Activated CD8-positive, alpha-beta memory T cell treated with anti-CD3 and anti-CD28 coated beads, Interleukin-2, amount 10 ng/mL, durations not matched to agents 7 days and 5 days (primary cell): Measurements from ENCODE around the gene IRF2BPL. TPM values are rescaled to one million over a fixed set of nuclear protein-coding genes. Genes with fewer than 3 reads are reported as not detected.
A peak's percentile ranks its signal among the peaks of the same experiment; 100 is the strongest.

Experiments used
- ATAC-seq: fragments of 150-1000 bp; cut with Tn5 transposase; one replicate; pipeline ENCODE4 v1.10.0; 2021; ENCODE audit warnings: moderate library complexity
- CTCF ChIA-PET: fragments of 350-600 bp; sonication (Branson Sonifier 250); formaldehyde crosslinking; loops from one replicate; lab custom pipeline; 2021; ENCODE audit warnings: antibody characterized with exemption; lab: Charles Lee
- DNase-seq: peaks from one replicate; pipeline ENCODE4 v3.0.0-alpha.2; 2020
- H3K27ac Mint-ChIP-seq: one replicate; pipeline ENCODE4 v1.8.0; 2021; ENCODE audit warnings: mild to moderate bottlenecking, mixed read lengths
- H3K27me3 Mint-ChIP-seq: one replicate; pipeline ENCODE4 v1.8.0; 2021; ENCODE audit warnings: mixed read lengths
- H3K36me3 Mint-ChIP-seq: one replicate; pipeline ENCODE4 v1.8.0; 2021; ENCODE audit warnings: mild to moderate bottlenecking, mixed read lengths
- H3K4me1 Mint-ChIP-seq: one replicate; pipeline ENCODE4 v1.8.0; 2021; ENCODE audit warnings: mixed read lengths
- H3K4me3 Mint-ChIP-seq: one replicate; pipeline ENCODE4 v1.8.0; 2021; ENCODE audit warnings: mild to moderate bottlenecking, moderate library complexity, mixed read lengths
- H3K9me3 Mint-ChIP-seq: one replicate; pipeline ENCODE4 v1.8.0; 2022; ENCODE audit warnings: low read depth, mixed read lengths
- total RNA-seq, 2 experiments: library from RNA; stranded (reverse); gene quantifications; one replicate each; pipeline ENCODE4 v1.2.3, GENCODE V29; 2021

Gene IRF2BPL
- total RNA-seq, 2 experiments from 2014 or later, result 19.7 to 24.9 TPM

DNA sequence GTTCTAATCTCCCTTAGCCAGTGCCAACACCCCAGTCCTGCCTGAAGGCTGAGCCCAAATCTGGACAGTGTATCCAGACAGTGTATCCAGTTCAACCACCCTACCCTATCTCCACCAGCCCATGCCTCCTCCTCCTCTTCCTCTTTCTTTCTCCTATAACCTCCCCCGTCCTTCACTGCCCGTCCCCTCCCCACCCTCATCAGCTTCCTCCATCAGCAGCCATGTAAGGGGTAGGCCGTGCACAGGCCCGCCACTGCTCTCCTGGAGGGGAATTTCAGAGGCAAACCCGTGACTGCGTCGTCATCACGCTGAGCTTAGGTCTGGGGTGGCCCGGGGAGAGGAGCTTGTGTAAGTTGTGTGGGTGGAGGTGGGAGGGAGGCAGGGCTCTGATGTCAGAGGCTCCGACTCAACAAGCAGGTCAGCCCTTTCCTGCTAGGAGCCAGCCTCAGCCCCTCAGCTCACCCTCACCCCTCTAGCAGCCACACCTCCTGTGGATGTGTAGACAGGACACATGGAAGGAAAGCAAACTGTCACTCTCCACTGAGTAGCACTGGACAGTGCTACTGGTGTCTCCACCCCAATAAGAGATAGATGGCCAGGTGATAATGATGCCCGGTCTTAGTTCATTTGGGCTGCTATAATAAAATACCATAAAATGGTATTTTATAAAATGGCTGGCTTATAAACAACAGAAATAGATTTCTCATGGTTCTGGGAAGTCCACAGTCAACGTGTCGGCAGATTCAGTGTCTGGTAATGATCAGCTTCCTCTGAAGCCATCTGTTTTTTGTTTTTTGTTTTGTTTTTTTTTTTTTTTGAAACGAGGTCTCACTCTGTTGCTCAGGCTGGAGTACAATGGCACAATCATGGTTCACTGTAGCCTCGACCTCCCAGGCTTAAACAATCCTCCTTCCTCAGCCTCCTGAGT is 50.5 kb downstream of the IRF2BPL start:
- CTCF ChIA-PET, result interaction anchor here (0.5 to 2.7 kb wide), 7 partner anchors 9 to 106 kb away, joined by 3 to 15 read pairs (median 3); no protein-coding TSS in a partner anchor
- H3K4me3 Mint-ChIP-seq, result no peak overlapping the region
- H3K9me3 Mint-ChIP-seq, result peaks cover 11% of the 10 kb centered on the region

DNA sequence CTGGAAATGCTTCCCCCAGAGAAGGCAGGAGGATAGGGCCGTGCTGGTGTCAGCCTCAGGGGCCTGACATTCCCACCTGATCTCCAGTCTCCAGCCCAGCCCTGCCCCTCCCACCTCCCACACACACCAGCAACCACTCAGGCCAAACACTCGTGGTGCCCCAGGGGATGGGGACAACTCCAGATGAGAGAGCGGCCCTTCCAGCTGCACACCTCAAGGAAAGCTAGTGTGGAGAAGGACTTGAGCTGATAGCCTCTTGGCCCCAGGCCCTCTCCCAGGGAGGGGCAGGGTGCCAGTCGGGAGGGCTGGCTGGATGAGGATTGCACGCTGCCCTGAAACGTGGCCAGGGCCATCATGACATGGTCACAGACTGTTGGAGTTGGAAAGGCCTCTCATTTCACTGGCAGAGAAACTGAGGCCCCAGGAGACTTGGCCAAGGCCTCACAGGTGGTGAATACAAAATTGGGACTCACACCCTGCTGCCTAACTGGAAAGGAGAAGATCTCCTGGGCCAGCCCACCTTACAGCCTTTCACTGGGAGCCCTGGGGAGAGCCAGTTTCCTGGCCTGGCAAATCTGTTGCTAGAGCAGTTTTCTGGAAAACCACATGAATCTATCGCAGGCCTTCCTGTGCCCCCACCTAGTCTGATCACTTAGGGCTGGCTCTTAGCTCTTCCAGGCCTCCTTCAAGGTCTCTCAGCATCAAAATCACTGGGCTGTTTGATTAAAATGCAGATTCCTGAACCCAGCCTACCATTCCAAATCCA is 52.1 kb downstream of the IRF2BPL start:
- peaks cover 5% of the 10 kb centered on the region for H3K9me3 Mint-ChIP-seq
- no peak overlapping the region for H3K27ac Mint-ChIP-seq
- no peak for ATAC-seq
- H3K36me3 Mint-ChIP-seq, result no peaks in the 10 kb centered on the region
- CTCF ChIA-PET, result interaction anchor here (0.6 to 2.7 kb wide), 4 partner anchors 15 to 84 kb away, joined by 3 to 15 read pairs (median 8); no protein-coding TSS in a partner anchor
- no peak overlapping the region for H3K4me3 Mint-ChIP-seq
- peaks cover 15% of the 10 kb centered on the region for H3K4me1 Mint-ChIP-seq
- peaks cover under 1% of the 10 kb centered on the region for H3K27me3 Mint-ChIP-seq
- no peak for DNase-seq

More for the DNA sequence above, 50.5 kb downstream of the IRF2BPL start:
- Mint-ChIP-seq H3K36me3 (peaks cover 3% of the 10 kb centered on the region), H3K27me3 (peaks cover 4% of the 10 kb centered on the region), H3K27ac (peak overlapping the region; percentile 77), H3K4me1 (peaks cover 15% of the 10 kb centered on the region)
- ATAC-seq, result peak; percentile 94
- DNase-seq, result peak; percentile 85

DNA sequence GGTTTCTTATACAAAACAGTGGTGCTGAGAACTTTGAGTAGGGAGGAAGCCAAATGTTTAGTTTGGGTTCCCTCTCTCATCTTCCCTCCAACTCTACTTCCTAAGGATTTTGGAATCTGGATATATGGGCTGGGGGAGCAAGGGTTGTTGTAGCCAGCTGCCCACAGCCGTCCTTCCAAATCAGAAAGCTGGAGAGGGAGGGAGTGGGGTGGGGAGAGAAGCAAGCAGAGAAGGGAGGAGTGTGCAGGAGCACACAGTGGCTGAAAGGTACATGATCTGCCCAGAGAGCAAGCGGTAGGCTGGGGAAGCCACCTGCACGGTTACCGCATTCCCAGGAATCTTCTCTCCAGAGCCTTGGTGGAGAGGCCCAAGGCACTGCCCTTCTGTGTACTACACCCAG is 52.7 kb downstream of the IRF2BPL start:
- DNase-seq (no peak), ATAC-seq (no peak)
- Mint-ChIP-seq H3K4me1 (peaks cover 15% of the 10 kb centered on the region), H3K27ac (no peak overlapping the region), H3K36me3 (no peaks in the 10 kb centered on the region), H3K9me3 (no peaks in the 10 kb centered on the region), H3K4me3 (no peak overlapping the region), H3K27me3 (no peaks in the 10 kb centered on the region)
- CTCF ChIA-PET, result interaction anchor here (1.6 kb wide), 1 partner anchor 20 kb away, joined by 4 read pairs; no protein-coding TSS in a partner anchor

DNA sequence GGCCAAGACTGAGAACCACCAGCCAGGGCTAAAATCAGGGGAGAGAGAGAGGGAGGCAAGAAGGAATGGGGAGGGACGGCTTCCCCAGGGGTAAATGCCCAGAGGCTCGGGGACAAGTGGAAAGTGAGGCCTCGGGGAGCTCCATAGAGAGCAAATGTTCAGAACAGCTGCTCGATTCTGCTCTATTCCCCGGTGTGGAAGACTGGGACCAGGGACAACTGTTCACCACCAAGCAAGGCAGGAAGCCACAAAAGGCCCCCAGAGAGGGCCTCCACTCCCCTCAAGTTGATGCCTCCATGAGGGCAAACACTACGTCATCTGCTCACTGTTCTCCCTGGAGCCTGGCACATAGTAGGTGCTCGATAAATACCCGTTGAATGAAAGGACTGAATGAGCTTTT is 53.5 kb downstream of the IRF2BPL start:
- ATAC-seq (no peak), DNase-seq (no peak)
- no peaks in the 10 kb centered on the region for H3K9me3 Mint-ChIP-seq
- no peaks in the 10 kb centered on the region for H3K27me3 Mint-ChIP-seq
- H3K36me3 Mint-ChIP-seq, result no peaks in the 10 kb centered on the region
- peaks cover 15% of the 10 kb centered on the region for H3K4me1 Mint-ChIP-seq
- CTCF ChIA-PET, result interaction anchor here (0.9 to 1.4 kb wide), 2 partner anchors 13 to 78 kb away, joined by 3 to 6 read pairs; no protein-coding TSS in a partner anchor
- no peak overlapping the region for H3K27ac Mint-ChIP-seq
- H3K4me3 Mint-ChIP-seq, result no peak overlapping the region

Other genes starting within 250 kb of the IRF2BPL start
- gene ANGEL1, start 215.8 kb downstream of the IRF2BPL start, total RNA-seq, result 10 to 100 TPM; 12.9 to 14.6 TPM
- not detected for gene LRRC74A, start 202.3 kb downstream of the IRF2BPL start, total RNA-seq
- gene CIPC, start 69.5 kb upstream of the IRF2BPL start, total RNA-seq, result 10 to 100 TPM; 11.3 to 12.0 TPM
- not detected for gene ZDHHC22, start 113.1 kb upstream of the IRF2BPL start, total RNA-seq
- gene TMEM63C, start 153.1 kb upstream of the IRF2BPL start, total RNA-seq, result under 1 TPM; 0.14 to 0.50 TPM
- not detected for gene NGB, start 242.5 kb upstream of the IRF2BPL start, total RNA-seq